GM23338 (cell line): ENCODE measurements around the gene ZSCAN5B. TPM values are rescaled to one million over a fixed set of nuclear protein-coding genes. Genes with fewer than 3 reads are reported as not detected.

ENCODE experiments used
- ATAC-seq: fragments of 200-7000 bp; cut with Tn5 transposase; 3 replicates; pipeline ENCODE4 v1.9.1; 2020
- DNase-seq: peaks from one replicate; pipeline ENCODE4 v3.0.0-alpha.2; 2015; ENCODE audit warnings: low spot score
- H2AFZ ChIP-seq: fragments of 200-600 bp; sonication (generic); 2 replicates; pipeline ENCODE4 v1.8.0; 2016; ENCODE audit warnings: antibody characterized with exemption, mild to moderate bottlenecking, moderate library complexity
- H3F3A ChIP-seq: fragments of 200-600 bp; sonication (generic); replicated peaks from 2 replicates; pipeline ENCODE4 v1.8.0; 2017; ENCODE audit warnings: antibody characterized with exemption, mixed run types, low read depth
- H3K27ac ChIP-seq: fragments of 200-600 bp; sonication (generic); 2 replicates; pipeline ENCODE4 v1.6.1; 2016; ENCODE audit warnings: low read depth
- H3K27me3 ChIP-seq: fragments of 200-600 bp; sonication (generic); 2 replicates; pipeline ENCODE4 v1.8.0; 2016; ENCODE audit warnings: mild to moderate bottlenecking, mixed run types, moderate library complexity; ENCODE audit not compliant: insufficient read depth
- H3K36me3 ChIP-seq: fragments of 200-600 bp; sonication (generic); 2 replicates; pipeline ENCODE4 v1.8.0; 2016; ENCODE audit warnings: mild to moderate bottlenecking; ENCODE audit not compliant: insufficient read depth
- H3K4me1 ChIP-seq: fragments of 200-600 bp; sonication (generic); 2 replicates; pipeline ENCODE4 v1.8.0; 2016; ENCODE audit warnings: mild to moderate bottlenecking, moderate library complexity; ENCODE audit not compliant: insufficient read depth
- H3K4me2 ChIP-seq: fragments of 200-600 bp; sonication (generic); 2 replicates; pipeline ENCODE4 v1.7.1; 2017; ENCODE audit warnings: mixed run types
- H3K4me3 ChIP-seq: fragments of 200-600 bp; sonication (generic); 2 replicates; pipeline ENCODE4 v1.6.1; 2016; ENCODE audit warnings: mixed run types
- H3K79me2 ChIP-seq: fragments of 200-600 bp; sonication (generic); replicated peaks from 2 replicates; pipeline ENCODE4 v1.8.0; 2017; ENCODE audit warnings: mild to moderate bottlenecking; ENCODE audit not compliant: insufficient read depth
- H3K9me2 ChIP-seq: fragments of 200-600 bp; sonication (generic); 2 replicates; pipeline ENCODE4 v1.8.0; 2017; ENCODE audit not compliant: insufficient read depth
- H4K20me1 ChIP-seq: fragments of 200-600 bp; sonication (generic); replicated peaks from 2 replicates; pipeline ENCODE4 v1.8.0; 2017; ENCODE audit warnings: mild to moderate bottlenecking; ENCODE audit not compliant: insufficient read depth
- H3K27ac Mint-ChIP-seq: 2 replicates; pipeline ENCODE4 v1.8.0; 2020; ENCODE audit warnings: inconsistent platforms, mild to moderate bottlenecking, moderate library complexity, mixed read lengths
- H3K27me3 Mint-ChIP-seq: 3 replicates; pipeline ENCODE4 v1.8.0; 2022; ENCODE audit warnings: low read depth, mild to moderate bottlenecking, moderate library complexity, mixed read lengths, inconsistent platforms; ENCODE audit not compliant: insufficient read depth, poor library complexity
- H3K36me3 Mint-ChIP-seq: 3 replicates; pipeline ENCODE4 v1.8.0; 2021; ENCODE audit warnings: low read depth, mild to moderate bottlenecking, inconsistent platforms, moderate library complexity, mixed read lengths
- H3K4me1 Mint-ChIP-seq: 3 replicates; pipeline ENCODE4 v1.8.0; 2020; ENCODE audit warnings: mild to moderate bottlenecking, inconsistent platforms, mixed read lengths
- H3K4me3 Mint-ChIP-seq: 3 replicates; pipeline ENCODE4 v1.8.0; 2021; ENCODE audit warnings: moderate library complexity, mild to moderate bottlenecking, inconsistent platforms, mixed read lengths
- H3K9me3 Mint-ChIP-seq: 3 replicates; pipeline ENCODE4 v1.8.0; 2020; ENCODE audit warnings: moderate library complexity, mild to moderate bottlenecking, inconsistent platforms, mixed read lengths
- CTCF ChIP-seq, 2 experiments: fragments of 200-600 bp in 1 of 2; sonication (generic) in 1 of 2; conservative IDR thresholded peaks; 2 replicates each; pipeline versions ENCODE4 v1.5.1 to v1.6.1; 2016 to 2017; ENCODE audit warnings: antibody characterized with exemption in 2 of 2, low read depth in 2 of 2, mild to moderate bottlenecking in 2 of 2, moderate library complexity in 1 of 2
- EZH2phosphoT487 ChIP-seq: fragments of 200-600 bp; sonication (generic); IDR thresholded peaks from one replicate; pipeline ENCODE4 v1.8.1; 2018; ENCODE audit warnings: antibody characterized with exemption; ENCODE audit not compliant: unreplicated experiment
- JUNB ChIP-seq: IDR thresholded peaks from one replicate; pipeline ENCODE4 v1.6.1; 2016; ENCODE audit warnings: antibody characterized with exemption; ENCODE audit not compliant: unreplicated experiment
- POLR2AphosphoS5 ChIP-seq: IDR thresholded peaks from 2 replicates; pipeline ENCODE4 v1.6.1; 2016; ENCODE audit warnings: antibody characterized with exemption, low read depth
- REST ChIP-seq: IDR thresholded peaks from one replicate; pipeline ENCODE4 v1.6.1; 2018; ENCODE audit warnings: antibody characterized with exemption; ENCODE audit not compliant: unreplicated experiment
- STAT1 ChIP-seq: IDR thresholded peaks from one replicate; pipeline ENCODE4 v1.6.1; 2016; ENCODE audit warnings: antibody characterized with exemption; ENCODE audit not compliant: unreplicated experiment
- ZNF114 ChIP-seq: fragments of 250-450 bp; sonication (Bioruptor Pico); IDR thresholded peaks from 2 replicates; pipeline ENCODE4 v1.5.0; 2020; ENCODE audit warnings: mild to moderate bottlenecking, moderate library complexity
- ZNF331 ChIP-seq: fragments of 250-450 bp; sonication (Bioruptor Pico); IDR thresholded peaks from 2 replicates; pipeline ENCODE4 v1.5.0; 2020; ENCODE audit warnings: low read depth, mild to moderate bottlenecking, moderate library complexity
- ZNF462 ChIP-seq: fragments of 250-450 bp; sonication (Bioruptor Pico); IDR thresholded peaks from 2 replicates; pipeline ENCODE4 v1.5.0; 2020; ENCODE audit warnings: mild to moderate bottlenecking, moderate library complexity
- polyA plus RNA-seq: library from polyadenylated mRNA; unstranded; fragments of >200 nt; fragmentation: Nextera tagmentation; extraction: Ambion mirVana; gene quantifications from 2 replicates; pipeline ENCODE4 v1.2.1, GENCODE V29; 2016
- total RNA-seq: library from RNA; depleted of rRNA; stranded (reverse); fragments of >200 nt; shearing (Covaris generic); gene quantifications from 2 replicates; pipeline ENCODE4 v1.2.3, GENCODE V29; 2014

Gene ZSCAN5B
- total and polyA plus RNA-seq, 2 experiments from 2014 or later = 0.10 TPM; not detected in 1

GRCh38 chr19:56150358-56150757 is 47.2 kb downstream of the ZSCAN5B start (continued):
- no peak for TF ChIP-seq ZNF462
- TF ChIP-seq JUNB = no peak
- no peak for TF ChIP-seq STAT1
- no peak for TF ChIP-seq CTCF (conservative IDR thresholded peaks at IDR 0.05; ENCODE audit: low read depth in 2 of 2)
- TF ChIP-seq ZNF114 = no peak

- H3K4me1 Mint-ChIP-seq = peaks cover 18% of the 10 kb centered on the region
- H3F3A ChIP-seq = peaks cover 15% of the 10 kb centered on the region
- DNase-seq = no peak
- H3K9me2 ChIP-seq = 0 out of 2 replicates have a peak, but pooled peaks cover 4% of the 10 kb centered on the region
- no peak overlapping the region for H3K4me2 ChIP-seq
- ATAC-seq = no peak
- peaks cover 16% of the 10 kb centered on the region for H3K4me1 ChIP-seq
- H4K20me1 ChIP-seq = 0 out of 2 replicates have a peak, but pooled peaks cover 7% of the 10 kb centered on the region
- no peak overlapping the region for H2AFZ ChIP-seq
- no peak for TF ChIP-seq ZNF331 (CRISPR knock-in tag)
- TF ChIP-seq CTCF (conservative IDR thresholded peaks at IDR 0.05; ENCODE audit: low read depth in 2 of 2) = no peak
- TF ChIP-seq JUNB = no peak
- TF ChIP-seq REST = no peak
- TF ChIP-seq EZH2phosphoT487 = no peak
- TF ChIP-seq POLR2AphosphoS5 = no peak
- no peak overlapping the region for H3K27ac Mint-ChIP-seq
- H3K36me3 ChIP-seq = no peaks in the 10 kb centered on the region; the same call in 1 of the 2 replicates
- H3K4me3 Mint-ChIP-seq = no peak overlapping the region
- H3K9me3 Mint-ChIP-seq = peaks cover 5% of the 10 kb centered on the region; the same call in 2 of the 3 replicates
- H3K79me2 ChIP-seq = peaks cover 27% of the 10 kb centered on the region
- peaks cover 5% of the 10 kb centered on the region for H3K27me3 Mint-ChIP-seq
- no peak overlapping the region for H3K27ac ChIP-seq
- no peaks in the 10 kb centered on the region for H3K27me3 ChIP-seq
- peaks cover 41% of the 10 kb centered on the region for H3K36me3 Mint-ChIP-seq
- H3K4me3 ChIP-seq = no peak overlapping the region
Measured at GRCh38 chr19:56149656-56150038, 47.9 kb downstream of the ZSCAN5B start.
